Activated CD8-positive, alpha-beta memory T cell treated with anti-CD3 and anti-CD28 coated beads for 4 hours (primary cell): ENCODE results near the gene SYNM.

Source experiments
- DNase-seq, 2 donors: peaks; one replicate each; pipeline ENCODE4 v3.0.0-alpha.2; 2020; ENCODE audit warnings: low read depth in 2 of 2

Gene SYNM

GRCh38 chr15:99085413-99086326 is 19.2 kb upstream of the SYNM start:
- DNase-seq: no peak

GRCh38 chr15:99086327-99086667 is 18.6 kb upstream of the SYNM start:
- DNase-seq: no peak

GRCh38 chr15:99087405-99087943 is 17.4 kb upstream of the SYNM start:
- DNase-seq: no peak

GRCh38 chr15:99090011-99090699 is 14.7 kb upstream of the SYNM start:
- DNase-seq: no peak

GRCh38 chr15:99090938-99091337 is 13.9 kb upstream of the SYNM start:
- no peak for DNase-seq

- no peak for DNase-seq
These were observed 12.2 kb upstream of the SYNM start for GRCh38 chr15:99092554-99093172.

- no peak for DNase-seq
These were observed 9.3 kb upstream of the SYNM start for GRCh38 chr15:99095626-99096025.

GRCh38 chr15:99096173-99096893 is 8.5 kb upstream of the SYNM start:
- DNase-seq: no peak

- DNase-seq: no peak
These were observed 7.9 kb upstream of the SYNM start for GRCh38 chr15:99096894-99097426.

GRCh38 chr15:99097441-99098410 is 7.2 kb upstream of the SYNM start:
- DNase-seq: no peak

- DNase-seq: no peak
These were observed 6.5 kb upstream of the SYNM start for GRCh38 chr15:99098426-99098825.

GRCh38 chr15:99098991-99099390 is 5.9 kb upstream of the SYNM start:
- no peak for DNase-seq

- DNase-seq: no peak
These were observed 5.2 kb upstream of the SYNM start for GRCh38 chr15:99099661-99100060.

GRCh38 chr15:99100245-99101173 is 4.4 kb upstream of the SYNM start:
- DNase-seq: no peak

GRCh38 chr15:99101501-99101900 is 3.4 kb upstream of the SYNM start:
- no peak for DNase-seq

- DNase-seq: no peak
These were observed 2.3 kb upstream of the SYNM start for GRCh38 chr15:99102332-99103235.

GRCh38 chr15:99103279-99103678 is 1.6 kb upstream of the SYNM start:
- DNase-seq: no peak
